ENCODE results near the gene CNOT4.

DNA sequence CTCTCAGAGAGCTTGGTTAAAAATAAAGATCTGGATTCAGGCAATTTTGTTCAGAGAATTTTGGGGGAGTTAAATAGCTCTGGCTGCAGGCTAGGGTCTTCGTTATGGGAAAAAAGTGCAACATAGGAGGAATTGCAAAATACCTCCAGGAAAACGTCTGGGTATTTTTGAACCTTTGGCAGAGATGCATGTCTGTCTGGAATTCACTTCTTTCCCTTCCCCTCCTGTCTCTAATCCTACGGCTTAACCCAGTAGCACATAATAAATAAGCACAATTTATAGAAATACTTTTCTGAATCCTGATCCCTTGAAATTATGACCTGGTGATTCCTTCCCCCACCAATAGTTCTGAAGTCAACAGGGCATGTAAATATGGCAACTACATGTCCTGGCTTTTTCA, 28.5 kb upstream of the CNOT4 start:
- TF ChIP-seq EZH2 (IDR thresholded peaks at IDR 0.05; ENCODE audit: borderline replicate concordance, low read length), result no peak
- TF ChIP-seq, protein P1, sequence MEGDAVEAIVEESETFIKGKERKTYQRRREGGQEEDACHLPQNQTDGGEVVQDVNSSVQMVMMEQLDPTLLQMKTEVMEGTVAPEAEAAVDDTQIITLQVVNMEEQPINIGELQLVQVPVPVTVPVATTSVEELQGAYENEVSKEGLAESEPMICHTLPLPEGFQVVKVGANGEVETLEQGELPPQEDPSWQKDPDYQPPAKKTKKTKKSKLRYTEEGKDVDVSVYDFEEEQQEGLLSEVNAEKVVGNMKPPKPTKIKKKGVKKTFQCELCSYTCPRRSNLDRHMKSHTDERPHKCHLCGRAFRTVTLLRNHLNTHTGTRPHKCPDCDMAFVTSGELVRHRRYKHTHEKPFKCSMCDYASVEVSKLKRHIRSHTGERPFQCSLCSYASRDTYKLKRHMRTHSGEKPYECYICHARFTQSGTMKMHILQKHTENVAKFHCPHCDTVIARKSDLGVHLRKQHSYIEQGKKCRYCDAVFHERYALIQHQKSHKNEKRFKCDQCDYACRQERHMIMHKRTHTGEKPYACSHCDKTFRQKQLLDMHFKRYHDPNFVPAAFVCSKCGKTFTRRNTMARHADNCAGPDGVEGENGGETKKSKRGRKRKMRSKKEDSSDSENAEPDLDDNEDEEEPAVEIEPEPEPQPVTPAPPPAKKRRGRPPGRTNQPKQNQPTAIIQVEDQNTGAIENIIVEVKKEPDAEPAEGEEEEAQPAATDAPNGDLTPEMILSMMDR (conservative IDR thresholded peaks at IDR 0.05 in 1 of 2, IDR thresholded peaks at IDR 0.05 in 1 of 2; ENCODE audit: extremely low read depth in 1 of 2, insufficient read depth in 1 of 2, low read depth in 1 of 2, low read length in 2 of 2), result no peak
